ENCODE results near the gene GAPDHS.

The GAPDHS gene
- 0 to 0.04 (median 0) reads per million in 18 experiments for total RNA-seq

GRCh38 chr19:35533201-35533821, at the start of gene GAPDHS:
Gene GAPDHS, plus strand, starts transcription at chr19:35533456. Its CDS starts 72 bp downstream, at chr19:35533528.
- DNase-seq: no peak

DNA sequence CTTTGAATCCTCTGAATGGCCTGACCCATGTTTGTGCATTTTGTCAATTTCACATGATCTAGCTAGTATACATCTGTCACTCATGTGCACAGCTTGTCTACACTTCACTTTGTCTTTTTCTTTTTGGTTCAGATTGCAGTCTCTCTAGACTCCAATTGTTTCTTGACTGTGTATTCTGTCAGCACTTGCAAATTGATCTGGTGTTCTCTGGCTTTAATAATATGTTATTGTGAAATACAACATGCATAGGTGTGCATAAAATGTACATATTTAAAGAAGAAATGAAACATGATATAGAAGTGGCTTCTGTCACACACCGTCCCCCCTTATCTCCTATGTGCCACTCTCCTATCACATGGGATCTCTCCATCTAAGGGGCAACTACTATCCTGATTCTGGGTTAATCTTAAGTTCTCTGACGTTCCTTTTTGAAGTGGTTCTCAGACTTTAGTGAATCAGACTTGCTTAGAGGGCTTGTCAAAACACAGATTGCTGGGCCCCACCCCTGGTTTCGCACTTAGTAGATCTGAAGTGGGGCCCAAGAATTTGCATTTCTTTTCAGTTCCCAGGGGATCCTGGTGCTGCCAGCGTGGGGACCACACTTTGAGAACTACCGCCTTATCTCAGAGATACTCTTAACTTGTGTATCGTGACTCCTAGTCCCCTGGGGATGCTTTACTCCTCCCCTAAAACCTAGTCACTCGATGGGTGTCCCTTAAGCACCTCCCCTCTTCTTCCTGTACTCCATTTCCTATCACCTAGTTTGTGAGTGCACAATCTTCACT, 48.8 kb upstream of the GAPDHS start:
- no peak for DNase-seq

- no peak for DNase-seq
Measured at GRCh38 chr19:35486268-35486708, 47.0 kb upstream of the GAPDHS start.

DNA sequence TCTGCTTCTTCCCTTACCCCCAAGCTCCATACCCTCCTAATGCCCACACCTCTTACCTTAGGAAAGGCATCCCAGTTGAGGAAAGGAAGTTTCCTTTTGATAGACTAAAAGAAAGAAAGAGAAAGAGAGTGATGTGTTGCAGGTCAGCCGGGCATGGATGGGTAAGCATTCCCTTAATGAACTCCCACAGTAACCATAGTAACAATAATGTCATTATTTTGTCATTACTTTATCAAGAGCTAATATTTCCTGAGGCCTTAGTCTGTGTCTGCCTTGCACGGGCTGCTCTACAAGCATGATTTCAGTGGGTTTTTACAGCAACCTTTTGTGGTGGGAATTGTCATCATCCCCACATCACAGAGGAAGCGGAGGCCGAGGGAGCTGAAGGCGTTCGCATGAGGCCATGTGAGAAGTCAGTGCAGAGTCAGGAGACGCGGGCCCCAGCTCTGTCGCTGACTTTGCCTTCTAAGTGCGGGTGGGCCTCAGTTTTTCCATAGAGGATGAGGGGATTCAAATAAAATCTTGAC, 45.5 kb upstream of the GAPDHS start:
- DNase-seq: no peak

- no peak for DNase-seq
Measured at GRCh38 chr19:35488677-35489076, 44.6 kb upstream of the GAPDHS start.

GRCh38 chr19:35490364-35490763, 42.9 kb upstream of the GAPDHS start, which contains the start of gene KRTDAP:
Gene KRTDAP, minus strand, starts transcription at chr19:35490464. Its CDS starts 22 bp downstream, at chr19:35490442.
- no peak for DNase-seq

- DNase-seq: no peak
Measured at GRCh38 chr19:35491836-35492360, 41.4 kb upstream of the GAPDHS start.

GRCh38 chr19:35493971-35494370, 39.3 kb upstream of the GAPDHS start:
- no peak for DNase-seq

DNA sequence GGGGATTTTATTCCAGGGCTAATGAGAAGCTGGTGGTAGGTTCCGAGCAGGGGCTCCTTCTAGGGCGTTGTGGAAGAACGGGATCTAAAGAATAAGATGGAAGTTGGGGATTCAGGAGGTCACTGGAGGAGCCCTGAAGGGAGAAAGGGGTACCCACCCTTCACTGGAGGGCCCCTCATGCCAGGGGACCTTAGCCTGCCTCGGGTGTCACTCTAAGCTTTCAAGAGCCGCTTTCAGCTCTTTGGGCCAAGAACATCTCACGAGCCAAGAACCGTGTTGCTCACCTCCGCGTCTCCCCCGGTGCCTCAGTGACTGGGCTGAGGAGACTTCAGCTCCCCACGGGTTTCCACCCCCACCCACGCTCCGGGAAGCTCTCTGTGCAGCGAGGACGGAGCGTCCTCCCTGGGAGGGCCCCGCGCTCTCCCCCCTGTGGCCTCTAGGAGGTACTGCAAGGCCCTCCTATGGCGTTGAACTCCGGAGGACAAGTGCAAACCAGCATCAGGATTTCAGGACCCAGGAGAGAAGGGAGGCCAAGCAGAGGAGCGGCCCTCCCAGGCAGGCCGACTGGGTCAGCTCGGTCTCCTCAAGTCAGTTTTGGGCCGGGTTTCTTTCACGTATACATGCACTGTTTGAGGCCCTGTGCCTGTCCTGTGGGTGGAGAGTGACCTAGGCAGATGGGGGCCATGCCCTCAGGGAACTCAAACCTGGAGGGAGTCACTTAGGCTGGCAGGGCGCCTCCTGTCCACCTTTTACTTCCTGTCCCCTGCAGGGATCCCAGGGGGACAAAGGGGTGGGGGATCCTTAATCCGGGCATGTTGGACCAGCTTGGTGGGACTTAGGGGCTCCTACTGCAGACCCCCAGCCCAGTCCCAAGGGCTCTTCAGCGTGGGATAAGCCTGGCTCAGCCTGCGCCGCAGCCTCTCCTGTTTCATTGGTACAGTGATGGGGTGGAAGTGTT, 37.9 kb upstream of the GAPDHS start:
- peak; percentile 73 to 84 for DNase-seq

DNA sequence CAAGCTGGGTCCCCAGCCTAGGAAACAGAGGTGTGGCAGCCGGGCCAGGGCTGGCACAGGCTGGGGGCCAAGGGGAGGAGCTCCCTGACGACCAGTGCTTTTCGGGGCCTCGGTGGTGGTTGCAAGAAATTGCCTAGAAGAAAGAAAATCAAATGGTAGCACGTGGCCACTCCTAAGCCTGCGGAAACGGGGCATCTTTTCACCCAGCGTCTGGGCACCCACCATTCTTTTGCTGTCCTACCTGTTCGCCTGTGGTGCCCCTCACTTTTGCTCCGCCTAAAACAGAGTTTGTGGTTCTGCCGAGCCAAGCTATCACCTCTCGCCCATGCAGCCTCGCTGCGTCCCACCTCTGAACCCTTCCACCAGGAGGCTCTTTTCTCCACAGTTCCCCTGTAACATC, 35.9 kb upstream of the GAPDHS start:
- no peak for DNase-seq

DNA sequence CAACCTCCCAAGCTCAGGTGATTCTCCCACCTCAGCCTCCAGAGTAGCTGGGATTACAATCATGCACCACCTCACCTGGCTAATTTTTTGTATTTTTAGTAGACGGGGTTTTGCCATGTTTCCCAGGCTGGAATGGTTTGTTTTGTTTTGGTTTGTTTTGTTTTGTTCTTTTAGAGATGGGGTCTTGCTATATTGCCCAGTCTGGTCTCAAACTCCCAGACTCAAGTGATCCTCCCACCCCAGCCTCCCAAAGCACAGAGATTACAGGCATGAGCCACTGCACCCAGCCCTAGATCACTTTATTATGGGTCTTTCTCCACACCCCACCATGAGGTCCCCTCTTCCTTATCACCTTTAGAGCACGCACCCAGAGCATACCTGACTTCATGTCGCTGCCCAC, 35.0 kb upstream of the GAPDHS start:
- no peak for DNase-seq

DNA sequence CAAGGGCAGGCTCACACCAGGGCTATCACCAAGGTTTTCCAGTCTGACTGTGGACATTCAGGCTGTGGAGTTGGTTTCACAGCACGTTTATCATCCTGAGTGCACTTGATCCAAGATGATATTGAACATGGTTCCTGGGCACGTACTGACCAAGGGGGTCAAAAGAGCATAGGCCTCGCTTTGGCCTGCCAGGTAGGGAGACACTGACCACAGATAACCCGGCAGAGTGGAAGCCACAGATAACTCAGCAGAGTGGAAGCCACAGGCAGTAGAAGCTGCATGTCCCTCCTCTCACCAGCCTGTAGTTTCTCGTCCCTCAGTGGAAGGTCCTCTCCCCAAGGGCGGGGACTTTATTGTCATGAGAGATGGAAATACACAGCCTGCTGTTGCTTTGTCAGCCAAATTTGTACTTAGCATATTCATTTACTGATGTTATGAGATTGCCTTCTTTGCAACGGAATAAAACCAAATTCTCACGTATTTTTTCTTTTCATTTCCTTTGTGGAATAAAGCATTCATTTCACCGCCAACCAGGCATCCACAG, 34.2 kb upstream of the GAPDHS start:
- no peak for DNase-seq

DNA sequence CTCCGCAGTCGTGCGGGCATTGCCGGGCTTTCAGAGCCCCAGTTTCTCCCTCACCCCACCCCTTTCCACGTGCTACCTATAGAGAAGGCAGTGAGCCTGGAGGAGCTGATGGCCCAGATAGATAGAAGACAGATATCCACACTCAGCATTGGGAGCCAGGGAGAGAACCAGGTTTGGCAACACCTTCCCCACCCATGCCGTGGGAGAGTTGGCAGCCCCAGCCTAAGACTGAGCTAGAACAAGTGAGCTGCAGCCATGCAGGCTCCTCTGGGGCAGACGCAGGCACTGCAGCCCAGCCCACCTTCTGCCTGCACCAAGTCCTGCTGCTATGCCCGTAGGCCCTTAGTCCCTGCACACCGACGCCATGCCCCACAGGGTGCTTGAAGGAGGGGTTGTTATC, 32.6 kb upstream of the GAPDHS start:
- no peak for DNase-seq

GRCh38 chr19:35501684-35502083, 31.6 kb upstream of the GAPDHS start:
- no peak for DNase-seq

- no peak for DNase-seq
Measured at GRCh38 chr19:35502751-35503150, 30.5 kb upstream of the GAPDHS start.

- DNase-seq: no peak
Measured at GRCh38 chr19:35506011-35506410, 27.2 kb upstream of the GAPDHS start.

DNA sequence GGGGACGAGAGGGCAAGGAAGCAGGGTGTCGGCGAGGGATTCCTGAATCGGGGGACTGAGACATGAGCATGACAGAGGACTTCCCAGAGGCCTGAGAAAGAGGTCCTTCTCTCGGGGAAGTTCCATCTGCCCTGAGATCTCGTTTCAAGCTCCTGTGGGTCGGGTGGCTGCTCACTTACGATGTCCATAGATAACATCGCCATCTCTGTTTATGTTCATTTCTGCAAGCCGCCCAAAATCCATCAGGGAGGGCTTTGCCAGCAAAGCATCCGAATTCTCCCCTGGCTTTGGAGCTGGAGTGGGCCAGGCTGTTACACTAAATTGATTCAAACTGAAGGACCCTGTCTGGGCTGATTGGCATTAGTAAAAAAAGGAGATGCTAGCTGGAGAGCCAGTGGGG, 25.7 kb upstream of the GAPDHS start:
- DNase-seq: no peak

GRCh38 chr19:35508129-35508528, 25.1 kb upstream of the GAPDHS start:
- no peak for DNase-seq

GRCh38 chr19:35509018-35509652, 24.1 kb upstream of the GAPDHS start:
- DNase-seq: no peak

GRCh38 chr19:35509861-35510625, 23.2 kb upstream of the GAPDHS start:
- DNase-seq: peak; percentile 13 to 37

- no peak for DNase-seq
Measured at GRCh38 chr19:35510626-35510964, 22.7 kb upstream of the GAPDHS start.

Measured in inflammatory macrophage (primary cell).